ENCODE results near the gene SOCS3. TPM values are rescaled to one million over a fixed set of nuclear protein-coding genes. Genes with fewer than 3 reads are reported as not detected.

SOCS3 gene
- total RNA-seq, 1 experiment from 2014 or later, result 53.1 TPM

DNA sequence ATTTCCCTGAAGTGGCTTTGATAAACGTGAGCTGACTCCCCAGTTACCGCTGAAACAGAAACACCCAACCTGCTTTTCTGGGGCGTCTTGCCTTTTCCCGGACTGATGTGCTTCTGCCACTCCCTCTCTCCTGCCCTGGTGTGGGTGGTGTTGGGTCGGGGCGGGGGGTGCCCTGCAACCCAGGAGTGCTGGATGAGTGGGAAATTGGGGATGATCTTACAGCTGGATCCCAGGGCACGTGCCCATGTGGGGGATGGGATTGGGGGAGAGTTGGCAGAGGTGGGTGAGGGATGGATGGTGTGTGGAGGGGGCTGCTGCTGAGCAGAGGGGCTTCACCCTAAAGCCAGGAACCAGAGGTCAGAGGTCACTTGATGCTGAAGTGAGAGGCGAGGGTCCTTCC is 47.0 kb upstream of the SOCS3 start:
- ChIA-PET POLR2A (no interaction called here), CTCF (interaction anchor here (0.5 kb wide), 2 partner anchors 12 to 255 kb away, joined by 3 to 12 read pairs; no protein-coding TSS in a partner anchor)
- Histone ChIP-seq H3K27ac (ENCODE audit: low read length) (no peak overlapping the region), H3K4me1 (ENCODE audit: control insufficient read depth, insufficient read depth, low read length) (0 out of 2 replicates have a peak, but pooled peaks cover 5% of the 10 kb centered on the region), H3K4me3 (ENCODE audit: low read depth in 2 of 2, low read length in 2 of 2) (no peak overlapping the region), H3K36me3 (ENCODE audit: control insufficient read depth, insufficient read depth, low read length) (peaks cover 2% of the 10 kb centered on the region; the same call in 1 of the 2 replicates), H3K9me3 (ENCODE audit: control insufficient read depth, insufficient read depth, low read depth, low read length) (no peaks in the 10 kb centered on the region), H3K27me3 (ENCODE audit: control insufficient read depth, insufficient read depth, low read length) (no peaks in the 10 kb centered on the region)
- ATAC-seq (no peak), DNase-seq (ENCODE audit: low read depth, low spot score) (no peak)
- no peak for TF ChIP-seq POLR2AphosphoS5 (IDR thresholded peaks at IDR 0.05; ENCODE audit: low read depth, low read length)
- TF ChIP-seq, protein P1, sequence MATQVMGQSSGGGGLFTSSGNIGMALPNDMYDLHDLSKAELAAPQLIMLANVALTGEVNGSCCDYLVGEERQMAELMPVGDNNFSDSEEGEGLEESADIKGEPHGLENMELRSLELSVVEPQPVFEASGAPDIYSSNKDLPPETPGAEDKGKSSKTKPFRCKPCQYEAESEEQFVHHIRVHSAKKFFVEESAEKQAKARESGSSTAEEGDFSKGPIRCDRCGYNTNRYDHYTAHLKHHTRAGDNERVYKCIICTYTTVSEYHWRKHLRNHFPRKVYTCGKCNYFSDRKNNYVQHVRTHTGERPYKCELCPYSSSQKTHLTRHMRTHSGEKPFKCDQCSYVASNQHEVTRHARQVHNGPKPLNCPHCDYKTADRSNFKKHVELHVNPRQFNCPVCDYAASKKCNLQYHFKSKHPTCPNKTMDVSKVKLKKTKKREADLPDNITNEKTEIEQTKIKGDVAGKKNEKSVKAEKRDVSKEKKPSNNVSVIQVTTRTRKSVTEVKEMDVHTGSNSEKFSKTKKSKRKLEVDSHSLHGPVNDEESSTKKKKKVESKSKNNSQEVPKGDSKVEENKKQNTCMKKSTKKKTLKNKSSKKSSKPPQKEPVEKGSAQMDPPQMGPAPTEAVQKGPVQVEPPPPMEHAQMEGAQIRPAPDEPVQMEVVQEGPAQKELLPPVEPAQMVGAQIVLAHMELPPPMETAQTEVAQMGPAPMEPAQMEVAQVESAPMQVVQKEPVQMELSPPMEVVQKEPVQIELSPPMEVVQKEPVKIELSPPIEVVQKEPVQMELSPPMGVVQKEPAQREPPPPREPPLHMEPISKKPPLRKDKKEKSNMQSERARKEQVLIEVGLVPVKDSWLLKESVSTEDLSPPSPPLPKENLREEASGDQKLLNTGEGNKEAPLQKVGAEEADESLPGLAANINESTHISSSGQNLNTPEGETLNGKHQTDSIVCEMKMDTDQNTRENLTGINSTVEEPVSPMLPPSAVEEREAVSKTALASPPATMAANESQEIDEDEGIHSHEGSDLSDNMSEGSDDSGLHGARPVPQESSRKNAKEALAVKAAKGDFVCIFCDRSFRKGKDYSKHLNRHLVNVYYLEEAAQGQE (IDR thresholded peaks at IDR 0.05; ENCODE audit: insufficient read depth in 1 of 2, low read depth in 2 of 2, low read length in 1 of 2), result no peak
- no peak for TF ChIP-seq TCF7L2 (IDR thresholded peaks at IDR 0.05; ENCODE audit: low read depth, low read length)
- TF ChIP-seq SIN3A (IDR thresholded peaks at IDR 0.05; ENCODE audit: borderline replicate concordance, insufficient read depth, low read depth, low read length), result no peak
- TF ChIP-seq, protein P2, sequence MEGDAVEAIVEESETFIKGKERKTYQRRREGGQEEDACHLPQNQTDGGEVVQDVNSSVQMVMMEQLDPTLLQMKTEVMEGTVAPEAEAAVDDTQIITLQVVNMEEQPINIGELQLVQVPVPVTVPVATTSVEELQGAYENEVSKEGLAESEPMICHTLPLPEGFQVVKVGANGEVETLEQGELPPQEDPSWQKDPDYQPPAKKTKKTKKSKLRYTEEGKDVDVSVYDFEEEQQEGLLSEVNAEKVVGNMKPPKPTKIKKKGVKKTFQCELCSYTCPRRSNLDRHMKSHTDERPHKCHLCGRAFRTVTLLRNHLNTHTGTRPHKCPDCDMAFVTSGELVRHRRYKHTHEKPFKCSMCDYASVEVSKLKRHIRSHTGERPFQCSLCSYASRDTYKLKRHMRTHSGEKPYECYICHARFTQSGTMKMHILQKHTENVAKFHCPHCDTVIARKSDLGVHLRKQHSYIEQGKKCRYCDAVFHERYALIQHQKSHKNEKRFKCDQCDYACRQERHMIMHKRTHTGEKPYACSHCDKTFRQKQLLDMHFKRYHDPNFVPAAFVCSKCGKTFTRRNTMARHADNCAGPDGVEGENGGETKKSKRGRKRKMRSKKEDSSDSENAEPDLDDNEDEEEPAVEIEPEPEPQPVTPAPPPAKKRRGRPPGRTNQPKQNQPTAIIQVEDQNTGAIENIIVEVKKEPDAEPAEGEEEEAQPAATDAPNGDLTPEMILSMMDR (IDR thresholded peaks at IDR 0.05), result no peak
- in situ Hi-C loops (cut with HindIII; ENCODE audit: low pct_unique_long_range_greater_than_20kb, low sequenced_read_pairs) (no loop called here), intact Hi-C loops (cut with micrococcal nuclease; ENCODE audit: unreplicated experiment) (no loop called here)
- BruUV-seq (replicated peaks), result no TSS peak

DNA sequence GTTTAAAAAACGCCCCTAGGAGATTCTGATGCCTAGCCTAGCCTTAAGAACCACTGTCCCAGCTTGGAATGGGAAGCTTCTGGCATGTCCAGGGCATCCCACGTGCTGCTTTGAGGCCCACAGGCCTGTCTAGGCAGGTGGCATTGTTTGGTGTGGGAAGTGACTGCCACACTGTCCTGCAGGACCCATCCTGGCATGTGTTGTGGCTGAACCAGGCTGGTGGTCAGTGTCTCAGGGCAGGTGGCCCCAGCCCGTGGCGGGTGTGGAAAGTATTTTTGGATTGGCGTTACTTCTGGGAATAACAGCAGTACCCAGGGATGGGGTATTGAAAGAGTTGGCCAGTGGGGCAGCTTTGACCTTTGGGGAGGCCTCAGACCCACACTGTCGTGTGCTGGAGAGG is 46.5 kb upstream of the SOCS3 start:
- H3K9me3 ChIP-seq (ENCODE audit: control insufficient read depth, insufficient read depth, low read depth, low read length), result no peaks in the 10 kb centered on the region
- no peak overlapping the region for H3K4me3 ChIP-seq (ENCODE audit: low read depth in 2 of 2, low read length in 2 of 2)
- TF ChIP-seq TCF7L2 (IDR thresholded peaks at IDR 0.05; ENCODE audit: low read depth, low read length) (no peak), SIN3A (IDR thresholded peaks at IDR 0.05; ENCODE audit: borderline replicate concordance, insufficient read depth, low read depth, low read length) (no peak), POLR2AphosphoS5 (IDR thresholded peaks at IDR 0.05; ENCODE audit: low read depth, low read length) (no peak)
- TF ChIP-seq, protein P2 (IDR thresholded peaks at IDR 0.05), result no peak
- TF ChIP-seq, protein P1 (IDR thresholded peaks at IDR 0.05; ENCODE audit: insufficient read depth in 1 of 2, low read depth in 2 of 2, low read length in 1 of 2), result no peak
- H3K4me1 ChIP-seq (ENCODE audit: control insufficient read depth, insufficient read depth, low read length), result 0 out of 2 replicates have a peak, but pooled peaks cover 5% of the 10 kb centered on the region
- H3K36me3 ChIP-seq (ENCODE audit: control insufficient read depth, insufficient read depth, low read length), result peaks cover 5% of the 10 kb centered on the region; the same call in 1 of the 2 replicates
- intact Hi-C loops (cut with micrococcal nuclease; ENCODE audit: unreplicated experiment) (no loop called here), in situ Hi-C loops (cut with HindIII; ENCODE audit: low pct_unique_long_range_greater_than_20kb, low sequenced_read_pairs) (no loop called here)
- POLR2A ChIA-PET, result no interaction called here
- no peaks in the 10 kb centered on the region for H3K27me3 ChIP-seq (ENCODE audit: control insufficient read depth, insufficient read depth, low read length)
- H3K27ac ChIP-seq (ENCODE audit: low read length), result no peak overlapping the region
- no peak for DNase-seq (ENCODE audit: low read depth, low spot score)
- CTCF ChIA-PET, result no interaction called here
- no TSS peak for BruUV-seq (replicated peaks)
- ATAC-seq, result no peak
